WTC11 (cell line): ENCODE data around the gene SLC7A7. TPM values are rescaled to one million over a fixed set of nuclear protein-coding genes. Genes with fewer than 3 reads are reported as not detected.

Experiments used
- AR ChIP-seq: fragments of 250-450 bp; sonication (Bioruptor Pico); IDR thresholded peaks from 2 replicates; pipeline ENCODE4 v1.9.0; 2021; ENCODE audit warnings: mild to moderate bottlenecking
- ATF2 ChIP-seq: sonication (generic); formaldehyde crosslinking; IDR thresholded peaks from 2 replicates; pipeline ENCODE4 v1.8.1; 2022; ENCODE audit warnings: low read depth, missing genetic modification reagents, borderline replicate concordance
- ATF3 ChIP-seq: sonication (generic); formaldehyde crosslinking; conservative IDR thresholded peaks from 2 replicates; pipeline ENCODE4 v1.8.1; 2022; ENCODE audit warnings: mild to moderate bottlenecking, missing genetic modification reagents
- E2F4 ChIP-seq: sonication (generic); formaldehyde crosslinking; IDR thresholded peaks from 2 replicates; pipeline ENCODE4 v1.8.1; 2022; ENCODE audit warnings: low read depth, mild to moderate bottlenecking, moderate library complexity, missing genetic modification reagents, borderline replicate concordance
- FOXP4 ChIP-seq: sonication (generic); formaldehyde crosslinking; IDR thresholded peaks from 2 replicates; pipeline ENCODE4 v1.8.0; 2022; ENCODE audit warnings: mild to moderate bottlenecking, missing genetic modification reagents
- GABPB1 ChIP-seq: sonication (generic); formaldehyde crosslinking; IDR thresholded peaks from 2 replicates; pipeline ENCODE4 v1.8.1; 2023; ENCODE audit warnings: mild to moderate bottlenecking, missing genetic modification reagents
- HMGXB4 ChIP-seq: sonication (generic); formaldehyde crosslinking; IDR thresholded peaks from 2 replicates; pipeline ENCODE4 v1.8.1; 2023; ENCODE audit warnings: mild to moderate bottlenecking, moderate library complexity, missing genetic modification reagents
- KAT7 ChIP-seq: sonication (generic); formaldehyde crosslinking; IDR thresholded peaks from 2 replicates; pipeline ENCODE4 v1.8.1; 2023; ENCODE audit warnings: missing genetic modification reagents, mild to moderate bottlenecking, borderline replicate concordance
- MAX ChIP-seq: sonication (generic); formaldehyde crosslinking; IDR thresholded peaks from 2 replicates; pipeline ENCODE4 v1.8.0; 2022; ENCODE audit warnings: mild to moderate bottlenecking, missing genetic modification reagents
- MLX ChIP-seq: sonication (generic); formaldehyde crosslinking; IDR thresholded peaks from 2 replicates; pipeline ENCODE4 v1.8.1; 2023; ENCODE audit warnings: mild to moderate bottlenecking, missing genetic modification reagents, moderate library complexity
- MYBL2 ChIP-seq: sonication (generic); formaldehyde crosslinking; IDR thresholded peaks from 2 replicates; pipeline ENCODE4 v1.8.1; 2023; ENCODE audit warnings: mild to moderate bottlenecking, moderate library complexity, missing genetic modification reagents
- NFE2L1 ChIP-seq: sonication (generic); formaldehyde crosslinking; IDR thresholded peaks from 2 replicates; pipeline ENCODE4 v1.8.1; 2023; ENCODE audit warnings: missing genetic modification reagents
- NFYB ChIP-seq: sonication (generic); formaldehyde crosslinking; conservative IDR thresholded peaks from 2 replicates; pipeline ENCODE4 v1.8.0; 2022; ENCODE audit warnings: low read depth, missing genetic modification reagents
- NR3C1 ChIP-seq: sonication (generic); formaldehyde crosslinking; conservative IDR thresholded peaks from 2 replicates; pipeline ENCODE4 v1.8.1; 2023; ENCODE audit warnings: low read depth, mild to moderate bottlenecking, missing genetic modification reagents
- RELA ChIP-seq: sonication (generic); formaldehyde crosslinking; IDR thresholded peaks from 2 replicates; pipeline ENCODE4 v1.8.1; 2022; ENCODE audit warnings: missing genetic modification reagents, mild to moderate bottlenecking, borderline replicate concordance
- SOX15 ChIP-seq: fragments of 250-450 bp; sonication (Bioruptor Pico); IDR thresholded peaks from 2 replicates; pipeline ENCODE4 v1.9.0; 2021; ENCODE audit warnings: mild to moderate bottlenecking
- STAT6 ChIP-seq: sonication (generic); formaldehyde crosslinking; conservative IDR thresholded peaks from 2 replicates; pipeline ENCODE4 v1.8.1; 2023; ENCODE audit warnings: mild to moderate bottlenecking, low read depth, missing genetic modification reagents, moderate library complexity
- TP53 ChIP-seq: sonication (generic); formaldehyde crosslinking; IDR thresholded peaks from 2 replicates; pipeline ENCODE4 v1.8.1; 2023; ENCODE audit warnings: mild to moderate bottlenecking, missing genetic modification reagents
- ZNF219 ChIP-seq: sonication (generic); formaldehyde crosslinking; IDR thresholded peaks from 2 replicates; pipeline ENCODE4 v1.8.0; 2023; ENCODE audit warnings: missing genetic modification reagents, mild to moderate bottlenecking, borderline replicate concordance
- ZNF317 ChIP-seq: sonication (generic); formaldehyde crosslinking; IDR thresholded peaks from 2 replicates; pipeline ENCODE4 v1.8.1; 2023; ENCODE audit warnings: low read depth, mild to moderate bottlenecking, moderate library complexity, missing genetic modification reagents, borderline replicate concordance
- ZNF512 ChIP-seq: sonication (generic); formaldehyde crosslinking; IDR thresholded peaks from 2 replicates; pipeline ENCODE4 v1.8.1; 2022; ENCODE audit warnings: missing genetic modification reagents, borderline replicate concordance
- ZNF671 ChIP-seq: fragments of 250-450 bp; sonication (Bioruptor Pico); IDR thresholded peaks from 2 replicates; pipeline ENCODE4 v1.8.0; 2021; ENCODE audit warnings: mild to moderate bottlenecking
- total RNA-seq: library from RNA; stranded (reverse); gene quantifications from 3 replicates; pipeline ENCODE4 v1.2.3, GENCODE V29; 2021

The SLC7A7 gene
- total RNA-seq, 1 experiment from 2014 or later = 4.3 TPM

GRCh38 chr14:22821193-22822015, 6.2 kb upstream of the SLC7A7 start (continued):
- TF ChIP-seq MLX (CRISPR knock-in tag) (no peak), AR (CRISPR knock-in tag) (no peak), NFE2L1 (0 out of 2 replicates have a peak, but pooled peaks have one; percentile 45), HMGXB4 (CRISPR knock-in tag) (no peak), ZNF219 (CRISPR knock-in tag) (no peak), MAX (peak; percentile 62; the same call in 1 of the 2 replicates), SOX15 (no peak), FOXP4 (no peak), MYBL2 (CRISPR knock-in tag) (no peak), STAT6 (CRISPR knock-in tag) (no peak), GABPB1 (CRISPR knock-in tag) (peak; percentile 78), ZNF317 (CRISPR knock-in tag) (no peak), KAT7 (CRISPR knock-in tag) (no peak), E2F4 (no peak), ATF3 (no peak), NR3C1 (CRISPR knock-in tag) (no peak), ZNF671 (CRISPR knock-in tag) (no peak), NFYB (CRISPR knock-in tag) (no peak), ATF2 (CRISPR knock-in tag) (no peak), ZNF512 (CRISPR knock-in tag) (no peak), TP53 (CRISPR knock-in tag) (no peak), RELA (no peak)
